ENCODE data around the gene ICA1.

Gene ICA1

DNA sequence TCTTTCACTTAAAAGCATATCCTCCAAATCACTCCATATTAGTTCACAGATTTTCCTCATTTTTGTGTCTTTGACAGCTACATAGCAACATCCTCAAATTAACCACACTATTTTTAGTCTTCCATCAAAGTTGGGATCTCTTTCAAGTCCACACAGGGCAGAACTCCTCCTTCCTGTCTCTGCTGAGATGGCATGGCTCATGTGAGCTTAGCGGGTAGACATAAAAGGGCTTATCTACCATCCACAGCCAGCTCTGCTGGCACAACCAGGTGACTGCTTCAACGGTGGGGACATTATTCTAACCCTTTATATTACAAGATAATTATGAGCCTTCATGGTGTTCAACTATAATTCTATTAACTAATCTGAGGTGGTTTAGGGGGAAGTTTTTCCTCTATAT is 35.5 kb downstream of the ICA1 start:
- DNase-seq: no peak

DNA sequence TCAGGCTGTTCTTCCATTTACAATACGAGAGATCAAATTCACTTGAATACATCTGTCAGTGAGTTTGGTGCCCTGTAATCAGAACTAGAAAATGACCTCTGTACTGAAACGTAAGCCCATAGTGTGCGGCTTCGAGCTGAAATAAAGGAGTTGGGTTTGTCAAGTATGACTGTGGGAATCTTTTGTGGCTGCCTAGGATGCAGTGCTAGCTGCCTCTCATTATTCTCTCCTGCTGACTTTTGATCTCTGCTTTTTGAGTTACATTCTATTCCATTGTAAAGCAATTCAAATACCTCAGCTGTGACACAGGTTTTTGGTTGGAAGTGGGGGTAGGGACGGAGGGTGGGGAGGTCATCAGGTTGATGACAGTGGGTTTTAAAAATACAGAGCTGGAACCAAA is 40.4 kb downstream of the ICA1 start:
- no peak for DNase-seq

DNA sequence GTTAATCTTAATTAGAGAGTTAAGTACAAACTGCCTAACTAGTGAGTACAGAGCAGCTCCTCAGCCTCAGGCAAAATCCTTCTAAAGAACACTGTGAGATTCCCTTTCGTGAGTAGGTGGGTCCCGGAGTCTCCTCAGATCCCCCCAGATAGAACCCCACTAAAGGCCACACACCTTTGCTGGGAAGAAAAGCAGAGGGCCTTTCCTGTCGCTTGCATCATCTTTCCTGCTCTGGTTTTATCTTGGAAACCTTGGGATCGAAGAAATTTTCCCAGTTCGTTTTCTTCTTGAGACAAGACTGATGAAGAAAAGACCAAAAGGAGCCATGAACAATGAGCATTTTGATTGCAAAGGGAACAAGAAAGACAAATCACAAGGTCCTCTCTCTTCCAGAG is 40.9 kb downstream of the ICA1 start:
- DNase-seq: no peak

DNA sequence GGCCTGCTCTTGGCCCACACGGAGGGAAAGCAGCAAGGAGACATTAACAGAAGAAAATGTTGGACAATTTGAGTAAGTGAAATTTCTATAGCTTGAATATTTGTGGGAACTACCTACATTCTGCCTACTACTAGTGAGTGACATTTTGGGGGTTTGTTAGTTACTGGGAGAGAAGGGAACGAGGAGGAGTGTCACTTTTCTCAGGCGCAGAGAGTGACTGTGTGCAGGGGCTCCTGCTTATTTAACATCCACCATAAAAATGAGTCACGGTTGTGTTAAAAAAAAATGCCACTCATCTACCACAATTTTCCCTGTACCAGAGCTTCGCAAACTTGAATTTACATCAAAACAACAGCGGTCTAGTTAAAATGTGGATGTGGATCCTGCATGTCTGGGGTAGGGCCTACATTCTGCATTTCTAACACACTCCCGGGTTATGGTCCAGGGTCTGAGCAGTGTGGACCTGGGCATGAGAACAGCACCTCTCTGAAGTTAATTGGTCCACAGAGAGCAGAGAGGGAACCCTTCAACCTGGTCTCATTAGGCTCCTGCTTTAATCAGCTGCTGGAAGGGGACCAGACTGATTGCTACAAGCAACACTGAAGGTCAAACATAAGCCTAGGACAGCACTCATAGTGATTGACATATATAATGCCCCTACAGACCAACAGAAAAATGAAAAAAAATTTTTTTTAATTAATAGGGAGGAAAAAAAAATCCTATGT is 41.4 kb downstream of the ICA1 start:
- DNase-seq: no peak

DNA sequence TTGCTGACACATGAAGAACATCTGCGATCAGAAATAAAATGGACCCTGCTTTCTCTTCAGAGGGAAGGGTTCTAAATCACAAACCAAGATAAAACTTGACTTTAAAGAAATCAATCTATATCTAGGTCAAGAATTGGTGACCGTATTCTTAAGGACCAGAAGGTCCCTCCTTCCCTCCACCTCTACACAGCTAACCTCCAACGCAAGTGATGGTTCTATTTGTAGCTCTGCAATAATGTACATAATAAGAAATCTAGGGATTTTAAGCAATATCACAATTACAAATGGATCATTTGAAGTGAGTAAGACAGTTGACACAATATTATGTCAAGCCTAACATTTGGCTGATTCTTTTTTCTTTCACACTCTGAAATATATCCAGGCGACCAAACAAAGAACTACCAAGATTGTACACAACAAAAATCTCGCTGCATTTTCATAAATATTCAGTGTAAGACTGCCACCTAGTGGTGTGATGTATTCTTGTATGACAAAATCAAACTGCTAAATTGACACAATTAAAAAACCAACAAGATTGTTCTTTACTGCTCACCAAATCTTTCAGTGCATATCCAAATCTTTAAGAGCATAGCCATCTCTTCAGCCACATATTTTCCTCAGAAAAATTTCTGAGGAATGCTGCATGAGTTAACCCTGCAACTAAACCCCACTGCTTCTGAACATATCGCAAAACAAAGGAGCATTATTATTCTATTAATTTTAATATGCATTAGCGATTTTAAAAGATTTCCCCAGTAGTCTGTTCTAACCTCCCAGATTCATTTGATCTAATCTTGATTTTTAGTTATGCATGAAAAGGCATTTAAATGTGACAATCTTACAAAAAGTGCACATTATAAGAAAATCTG is 44.5 kb downstream of the ICA1 start:
- no peak for DNase-seq

DNA sequence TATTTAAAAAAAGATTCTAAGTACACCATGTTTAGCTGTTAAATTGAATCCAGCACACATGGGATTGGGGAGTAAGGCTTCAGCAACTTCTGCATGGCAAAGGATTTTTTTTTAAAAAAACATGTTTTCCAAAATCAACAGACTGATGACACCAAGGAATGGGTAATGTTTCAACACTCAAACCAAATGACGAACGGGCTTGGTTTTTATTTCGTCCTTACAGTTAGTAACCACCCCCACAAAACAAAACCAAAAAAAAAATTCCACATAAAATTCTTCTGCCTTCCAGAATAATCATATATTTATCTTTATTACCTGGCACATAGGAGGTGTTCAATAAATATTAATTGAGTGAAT is 45.7 kb downstream of the ICA1 start:
- DNase-seq: no peak

DNA sequence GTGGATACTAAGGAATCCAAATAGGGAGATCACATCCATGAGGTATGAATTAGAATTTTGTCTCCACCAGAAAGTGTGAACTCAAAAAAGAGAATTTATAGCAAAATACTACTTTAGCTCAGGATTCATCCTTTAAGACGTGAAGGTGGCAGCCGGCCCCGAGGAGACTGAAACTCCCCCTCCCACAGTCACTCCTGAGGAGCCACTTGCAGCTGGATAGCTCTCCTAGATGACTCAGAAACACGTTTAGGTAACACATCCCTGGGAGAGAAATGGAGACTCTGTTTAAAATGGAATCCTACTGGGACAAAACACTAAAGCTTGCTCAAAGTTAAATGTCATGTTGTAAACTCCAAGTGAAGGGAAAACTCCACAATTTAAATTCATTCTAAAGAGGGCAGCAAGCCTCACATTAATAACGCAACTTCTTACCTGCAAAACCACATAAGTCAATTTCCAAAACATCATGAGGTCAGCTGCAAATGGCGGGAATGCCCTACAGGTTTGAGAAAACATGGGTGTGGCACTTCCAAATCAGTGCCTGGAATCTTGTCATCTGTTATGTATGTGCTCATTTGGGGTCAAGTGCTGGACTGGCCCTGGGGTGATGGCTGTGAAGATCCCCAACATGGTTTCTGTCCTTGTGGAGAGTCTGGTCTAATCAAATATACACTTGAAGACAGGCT is 46.2 kb downstream of the ICA1 start:
- no peak for DNase-seq

DNA sequence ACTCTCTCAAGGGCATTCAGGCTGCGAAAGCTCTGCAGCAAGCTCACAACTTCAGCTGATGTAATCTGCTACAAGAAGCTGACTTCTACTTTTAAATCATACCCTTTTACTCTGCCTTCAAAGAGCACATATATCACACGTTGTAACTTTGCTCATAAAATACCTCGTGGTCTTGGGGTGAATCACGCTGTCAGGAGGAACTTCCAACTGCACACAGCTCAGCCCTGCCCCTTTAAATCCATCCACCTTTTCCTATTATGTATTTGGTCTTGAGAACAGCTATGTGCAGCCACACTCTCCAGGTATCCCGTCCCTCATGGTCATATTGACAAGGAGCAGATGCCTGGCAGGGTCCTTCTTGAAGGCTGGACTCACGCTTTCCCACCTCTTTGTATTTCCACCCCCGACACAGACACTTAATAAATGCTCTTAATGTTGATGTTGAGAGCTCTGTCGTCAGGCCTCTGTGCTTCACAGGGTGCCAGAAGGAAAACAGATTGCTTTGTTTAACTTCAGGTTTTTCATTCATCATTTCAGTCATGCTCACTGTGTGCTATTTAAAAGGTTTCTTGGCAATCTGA is 47.6 kb downstream of the ICA1 start:
- DNase-seq: no peak

DNA sequence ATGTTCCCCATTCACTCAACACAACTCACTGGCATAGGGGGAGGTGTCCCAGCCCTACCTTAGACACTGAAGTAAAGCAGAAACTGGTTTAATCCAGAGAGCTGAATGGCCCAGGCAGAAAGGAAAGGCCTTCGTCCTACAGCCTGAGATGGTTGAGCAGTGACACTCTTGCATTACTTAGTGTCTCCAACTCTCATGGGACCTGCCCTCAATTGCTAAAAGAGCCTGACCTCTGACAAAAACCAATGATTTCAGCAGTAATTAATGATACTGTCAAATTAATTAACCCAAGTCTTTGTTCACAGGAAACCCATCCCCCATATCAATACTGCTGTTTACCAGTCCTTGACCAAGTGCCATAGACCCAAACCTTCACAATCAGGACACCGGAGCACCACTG is 48.6 kb downstream of the ICA1 start:
- no peak for DNase-seq

DNA sequence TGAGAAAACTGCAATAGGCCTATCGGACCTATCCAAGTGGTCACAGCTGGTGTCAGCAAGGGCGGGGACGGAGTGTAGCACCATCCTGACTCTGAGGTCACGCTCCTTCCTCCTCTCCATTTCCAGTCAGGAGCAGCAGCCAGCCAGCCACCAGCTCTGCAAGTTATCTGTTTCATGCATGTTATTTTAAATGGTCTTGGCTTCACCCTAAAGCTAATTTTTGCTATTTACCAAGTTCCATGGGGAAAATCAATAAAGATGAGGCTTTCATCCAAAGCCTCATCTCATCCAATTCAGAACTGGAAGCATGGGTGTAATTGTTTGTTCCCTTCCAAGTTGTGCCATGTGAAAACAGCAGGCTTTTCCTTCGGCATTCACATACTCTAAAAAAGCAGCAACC is 49.3 kb downstream of the ICA1 start:
- no peak for DNase-seq

DNA sequence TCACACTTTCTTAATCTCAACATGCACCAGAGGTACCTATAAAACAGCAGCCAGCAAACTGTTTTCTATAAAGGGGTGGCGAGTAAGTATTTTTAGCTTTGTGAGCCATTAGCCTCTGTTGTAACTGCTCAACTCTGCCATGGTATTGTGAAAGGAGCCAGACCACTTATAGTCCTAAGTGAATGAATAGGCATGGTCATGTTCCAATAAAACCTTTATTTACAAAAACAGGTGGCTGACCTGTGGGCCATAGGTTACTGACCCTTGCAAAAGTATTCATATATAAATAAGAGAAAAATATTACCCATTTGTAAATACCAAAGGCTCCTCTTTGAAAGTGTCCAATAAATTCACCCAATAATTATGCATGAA is 50.3 kb downstream of the ICA1 start:
- no peak for DNase-seq

DNA sequence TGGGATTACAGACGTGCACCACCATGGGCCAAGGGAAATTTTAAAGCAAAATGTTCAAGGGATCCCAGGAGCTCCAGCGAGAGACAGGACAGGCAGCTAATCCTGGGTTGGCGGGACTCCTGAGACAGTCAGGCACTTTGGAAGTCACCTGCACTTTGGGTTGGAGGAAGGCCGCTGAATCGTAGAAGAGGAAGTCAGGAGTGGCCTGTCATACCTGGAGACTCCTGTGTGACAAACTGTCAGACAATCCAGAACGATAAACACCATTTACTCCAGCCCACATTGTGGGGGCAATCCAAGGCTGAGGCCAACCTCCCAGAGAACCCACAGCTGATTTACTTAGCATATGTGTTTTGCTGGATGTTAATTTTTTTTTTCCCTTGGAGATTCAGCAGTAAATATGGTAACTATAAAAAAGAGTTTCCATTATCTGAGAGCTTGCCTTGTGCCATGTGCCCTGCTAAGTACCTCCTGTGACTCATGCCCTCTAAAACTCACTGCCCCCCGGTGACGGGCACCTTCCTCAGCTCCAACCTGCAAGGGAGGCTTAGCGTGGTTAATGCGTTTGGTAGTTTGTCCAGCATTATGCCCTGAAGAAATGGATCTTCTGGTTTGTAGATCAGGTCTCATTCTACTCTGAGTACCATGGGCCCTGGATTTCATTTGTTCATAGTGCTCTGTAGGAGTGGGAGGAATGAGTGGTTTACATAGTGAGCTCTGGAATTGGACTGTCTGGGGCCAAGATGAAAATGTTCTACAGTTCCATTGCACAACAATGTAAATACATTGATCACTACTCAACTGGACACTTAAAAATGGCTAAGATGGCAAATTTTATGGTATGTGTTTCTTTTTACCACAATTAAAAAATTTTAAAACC is 50.9 kb downstream of the ICA1 start:
- DNase-seq: no peak

DNA sequence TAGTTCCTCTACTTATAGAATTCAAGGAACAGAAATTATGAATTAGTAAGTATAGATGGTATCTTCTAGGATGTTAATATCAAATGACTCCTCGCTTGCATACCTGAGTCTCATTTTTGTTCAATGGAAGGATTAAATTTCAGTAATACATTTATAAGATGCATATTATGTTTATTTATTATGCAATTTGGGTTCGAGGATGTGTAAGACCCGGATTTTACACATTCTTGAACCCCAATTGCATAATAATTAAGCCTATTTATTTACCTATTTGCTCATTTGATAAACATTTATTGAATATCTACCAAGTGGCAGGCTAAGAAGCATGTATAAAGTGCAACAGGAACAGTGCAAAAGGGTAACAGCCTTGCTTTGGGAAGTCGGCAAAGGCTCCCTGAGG is 52.6 kb downstream of the ICA1 start:
- DNase-seq: no peak

DNA sequence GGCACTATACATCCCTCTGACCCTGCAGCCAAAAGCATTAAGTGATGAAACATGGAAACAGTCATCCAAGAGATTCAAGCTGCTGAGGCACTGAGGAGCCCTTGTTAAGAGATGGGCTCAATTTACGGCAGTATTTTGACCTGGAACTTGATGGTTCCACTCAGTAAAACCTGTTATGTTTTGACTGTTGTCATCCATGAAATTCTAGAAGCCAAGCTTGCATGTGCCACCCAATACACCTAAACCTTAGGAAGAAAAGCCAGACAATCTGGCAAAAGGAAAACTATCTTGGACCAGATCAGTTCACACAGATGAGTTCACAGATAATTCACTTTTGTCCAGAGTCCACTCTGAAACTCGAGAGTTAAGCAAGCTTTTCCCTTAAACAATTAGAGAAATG is 53.2 kb downstream of the ICA1 start:
- no peak for DNase-seq

DNA sequence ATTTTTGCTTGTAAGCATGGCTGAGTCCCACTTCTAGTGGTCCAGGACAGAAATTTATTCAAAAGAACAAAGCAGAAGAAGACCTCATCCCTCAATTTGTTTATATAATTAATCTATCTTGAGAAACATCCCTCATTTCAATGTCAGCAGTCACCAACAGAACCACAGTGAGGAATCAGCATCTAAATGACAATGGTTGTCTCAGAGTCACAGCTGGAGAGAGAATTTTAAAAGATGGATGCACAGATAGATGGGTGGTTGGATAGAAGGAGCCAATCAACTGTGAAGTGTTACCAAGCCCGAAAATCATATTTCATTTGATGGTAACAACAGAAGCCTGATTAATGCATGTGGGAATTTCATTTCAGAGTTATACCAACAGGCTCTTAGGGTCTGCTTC is 55.0 kb downstream of the ICA1 start:
- DNase-seq: no peak

DNA sequence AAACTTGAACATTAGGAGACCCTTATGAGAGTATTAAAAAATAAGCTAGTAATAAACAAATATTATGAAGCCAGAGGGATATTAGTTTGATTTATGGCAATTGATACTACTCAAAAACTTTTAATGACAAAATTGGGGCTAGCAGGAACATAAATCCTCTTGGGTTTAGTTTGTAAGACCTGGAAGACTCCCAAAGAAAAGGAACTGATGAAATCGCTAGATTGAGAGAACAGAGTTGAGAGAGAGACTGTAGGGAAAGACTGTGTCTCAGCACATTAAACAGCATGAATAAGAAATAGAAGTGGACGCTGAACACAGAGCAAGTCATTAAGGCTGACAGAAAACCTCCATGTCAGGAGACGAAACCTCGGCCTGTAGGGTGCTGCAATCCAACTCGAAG is 56.4 kb downstream of the ICA1 start:
- no peak for DNase-seq

DNA sequence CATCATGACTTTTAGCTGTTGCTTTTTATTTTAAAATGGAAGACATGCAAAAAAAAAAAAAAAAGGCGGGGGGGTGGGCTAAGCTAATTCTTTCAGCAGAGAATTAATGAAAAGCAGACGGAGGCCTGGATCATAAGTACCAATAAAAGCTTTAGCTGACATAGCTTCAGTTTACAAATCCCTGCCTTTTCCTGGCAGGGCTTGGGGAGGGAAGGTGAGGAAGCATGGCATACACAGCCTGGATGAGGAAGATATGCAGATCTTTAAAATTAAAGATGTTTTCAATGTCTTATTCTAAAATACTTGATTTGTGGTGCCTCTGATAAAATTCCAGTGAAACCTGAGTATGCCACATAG is 57.0 kb downstream of the ICA1 start:
- no peak for DNase-seq

DNA sequence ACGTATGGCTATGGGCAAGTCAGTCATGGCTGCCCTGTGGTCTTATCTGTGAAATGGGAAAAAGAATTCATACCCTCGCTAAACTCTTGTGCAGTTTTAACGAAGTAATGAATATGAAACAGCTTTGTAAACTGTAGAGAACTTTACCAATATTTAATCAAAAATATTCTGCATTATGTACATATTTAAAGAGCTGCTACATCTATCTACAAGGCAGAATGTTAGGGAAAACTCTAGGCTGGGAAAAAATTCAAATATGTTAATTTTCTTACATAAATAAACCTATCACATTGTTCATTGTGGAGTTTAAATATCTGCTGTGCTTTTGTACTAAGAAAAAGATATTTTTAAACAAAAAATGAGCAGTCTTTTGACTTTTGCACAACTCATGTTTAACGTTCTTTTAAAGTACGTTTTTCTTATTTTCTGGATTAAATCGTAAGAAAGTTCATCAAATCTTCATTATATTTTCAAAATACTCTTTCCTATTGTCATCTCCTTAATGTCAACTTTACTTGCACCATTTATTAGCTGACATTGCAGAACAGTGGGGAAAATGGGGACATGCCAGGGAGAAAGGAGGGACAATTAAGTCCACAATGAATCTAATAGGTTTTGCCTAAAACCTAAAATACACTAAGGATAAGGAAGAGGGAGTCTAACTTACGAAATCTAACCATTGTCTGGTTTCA is 57.5 kb downstream of the ICA1 start:
- no peak for DNase-seq

DNA sequence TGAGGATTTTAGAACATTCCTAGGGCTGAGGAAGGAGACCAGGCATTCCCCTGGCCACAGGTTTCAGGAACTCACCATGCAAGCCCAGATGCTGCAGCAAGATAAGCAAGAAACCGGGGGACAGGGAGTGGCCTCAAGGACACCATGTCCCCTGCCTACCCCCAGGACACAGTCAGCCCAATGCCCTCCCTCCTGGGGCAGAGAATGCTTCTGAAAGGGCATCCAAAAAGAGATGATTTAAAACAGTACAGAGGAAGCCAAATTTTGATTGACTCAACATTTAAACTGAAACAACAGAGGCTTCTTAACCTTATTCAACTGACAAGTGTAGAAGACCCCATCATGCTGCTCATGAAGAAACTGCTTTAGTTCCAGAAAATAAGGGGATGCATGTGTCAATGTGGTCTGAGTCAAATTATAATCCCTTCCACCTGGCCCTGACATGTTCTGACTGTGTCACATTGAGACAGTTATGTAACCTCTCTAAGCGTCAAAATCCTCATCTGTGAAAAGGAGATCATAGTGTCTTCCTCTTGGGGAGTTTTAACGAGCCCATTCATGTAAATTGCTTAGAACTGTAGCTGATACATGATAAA is 60.0 kb downstream of the ICA1 start:
- no peak for DNase-seq

DNA sequence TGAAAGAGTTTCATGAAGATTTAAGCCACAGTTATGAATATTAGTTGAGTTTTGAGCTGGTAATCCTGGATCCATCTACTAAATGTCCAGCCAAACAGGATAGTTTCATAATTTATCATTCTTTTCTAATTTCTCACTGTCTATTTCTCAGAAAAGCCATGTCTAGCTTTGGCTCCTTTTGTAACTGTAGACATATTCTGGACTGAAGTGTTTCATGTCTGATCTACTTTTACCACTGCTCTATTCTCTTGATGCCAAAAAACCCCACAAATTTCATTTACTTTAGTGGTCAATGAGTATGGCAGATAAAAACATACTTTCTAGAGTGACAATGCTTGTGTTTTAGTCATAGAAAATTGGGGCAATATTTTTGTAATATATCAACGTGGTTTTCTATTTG is 61.2 kb downstream of the ICA1 start:
- no peak for DNase-seq

DNA sequence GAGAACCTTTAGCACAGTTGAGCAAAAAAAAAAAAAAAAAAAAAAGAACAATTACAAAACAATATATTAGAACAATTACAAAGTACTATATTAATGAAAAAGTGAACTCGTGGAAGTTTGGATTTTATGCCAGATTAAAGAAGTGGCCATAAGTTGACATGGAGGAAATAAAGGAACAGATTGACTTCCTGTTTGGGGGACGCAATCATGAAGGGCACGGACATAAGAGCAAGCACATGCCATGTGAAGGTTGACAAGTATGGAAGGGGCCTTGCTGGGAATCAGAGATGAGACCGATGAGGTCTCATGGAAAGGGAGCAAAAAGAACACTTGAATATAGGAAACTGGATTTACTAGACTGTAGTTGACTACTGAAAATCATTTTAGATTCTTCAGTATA is 61.7 kb downstream of the ICA1 start:
- no peak for DNase-seq
